ENCODE measurements around the gene DNASE1L3. TPM values are rescaled to one million over a fixed set of nuclear protein-coding genes. Genes with fewer than 3 reads are reported as not detected.

Gene DNASE1L3
- total and polyA plus RNA-seq, 2 of the 13 experiments (the other 11 are each of a cell fraction or from before 2014, with no cell fraction given) = 0.86 to 1.7 TPM

- ATAC-seq = no peak
- Histone ChIP-seq H2AFZ (ENCODE audit: low read length) (no peak overlapping the region), H3K9ac (ENCODE audit: insufficient read depth, low read depth, low read length) (no peak overlapping the region), H3K36me3 (replicated peaks in 1 of 2; ENCODE audit: control insufficient read depth in 1 of 2, insufficient read depth in 2 of 2, low read length in 2 of 2) (no peaks in the 10 kb centered on the region), H3K4me3 (replicated peaks in 1 of 3; ENCODE audit: insufficient read depth in 1 of 3, low read depth in 2 of 3, low read length in 3 of 3) (peak overlapping the region in 2 of 3 experiments; percentile 93 to 95; a peak in 3 of 6 replicates), H3K4me2 (ENCODE audit: low read depth, low read length) (peak overlapping the region; percentile 93), H3K27me3 (ENCODE audit: control insufficient read depth in 1 of 2, insufficient read depth in 2 of 2, low read length in 2 of 2) (peaks cover 1 to 11% of the 10 kb centered on the region in 2 experiments; a peak in 3 of 5 replicates), H3K27ac (ENCODE audit: extremely low read length, insufficient read depth, low read length) (no peak overlapping the region), H4K20me1 (ENCODE audit: insufficient read depth, low read length) (no peaks in the 10 kb centered on the region), H3K9me3 (ENCODE audit: low read length) (no peaks in the 10 kb centered on the region), H3K4me1 (ENCODE audit: insufficient read depth, low read length) (peaks cover 61% of the 10 kb centered on the region), H3K79me2 (ENCODE audit: insufficient read depth, low read length) (no peaks in the 10 kb centered on the region)
- in situ Hi-C loops (cut with HindIII; ENCODE audit: extremely low pct_ligation_motif_present, low pct_unique_long_range_greater_than_20kb) = loop anchor here (5.0 kb wide), 2 partner anchors 52 to 68 kb away; partner anchors contain the start of genes HTD2 and RPP14
- intact Hi-C loops (cut with micrococcal nuclease; ENCODE audit: unreplicated experiment) = loop anchor here (5.0 kb wide), 2 partner anchors 48 to 63 kb away; no protein-coding TSS in a partner anchor
- WGBS (ENCODE audit: low lambda C conversion rate) = 81% methylated on average over 7 of the region's 7 CpGs
- TSS peak; percentile 41 for BruUV-seq (replicated peaks)
- DNase-seq (ENCODE audit: low spot score) = no peak
- no peak for FAIRE-seq
- ChIA-PET CTCF (ENCODE audit: low intra/inter-chr PET ratio, low total read pairs) (no interaction called here), POLR2A (interaction anchor here (1.5 to 2.6 kb wide), 2 partner anchors 45 to 68 kb away, joined by 3 to 9 read pairs; partner anchors contain the start of genes HTD2 and RPP14)
- TF ChIP-seq ZHX2 (IDR thresholded peaks at IDR 0.05; ENCODE audit: low read depth) (no peak), ZHX2 (CRISPR knock-in tag; IDR thresholded peaks at IDR 0.05; ENCODE audit: borderline replicate concordance) (no peak), ZNF101 (CRISPR knock-in tag; IDR thresholded peaks at IDR 0.05; ENCODE audit: borderline replicate concordance, low read depth) (no peak), GABPA (IDR thresholded peaks at IDR 0.05; ENCODE audit: low read depth, low read length) (no peak), GABPA (CRISPR knock-in tag; IDR thresholded peaks at IDR 0.05; ENCODE audit: low read depth) (no peak), KDM5B (CRISPR knock-in tag; IDR thresholded peaks at IDR 0.05; ENCODE audit: borderline replicate concordance) (no peak), AHDC1 (CRISPR knock-in tag; IDR thresholded peaks at IDR 0.05; ENCODE audit: borderline replicate concordance) (no peak), RNF219 (CRISPR knock-in tag; IDR thresholded peaks at IDR 0.05) (no peak), ZNF878 (CRISPR knock-in tag; IDR thresholded peaks at IDR 0.05) (no peak), HNF4G (IDR thresholded peaks at IDR 0.05; ENCODE audit: borderline replicate concordance, low read depth, low read length) (no peak), HNF4G (CRISPR knock-in tag; IDR thresholded peaks at IDR 0.05; ENCODE audit: borderline replicate concordance, low read depth) (no peak)
Measured at GRCh38 chr3:58238830-58239229, 28.1 kb upstream of the DNASE1L3 start.
